ENCODE measurements around the gene C1GALT1.
"Not testable (repeated sequence)": the region's sequence is repeated elsewhere in the genome, so short reads cannot be mapped to it uniquely, and the experiment has no call there.

C1GALT1 gene

GRCh38 chr7:7146837-7147236, 35.5 kb upstream of the C1GALT1 start:
- DNase-seq (ENCODE audit: low read depth), result no peak
- TF ChIP-seq CTCF (conservative IDR thresholded peaks at IDR 0.05; ENCODE audit: low read depth, low read length), result no peak
- no peak overlapping the region for H3K4me3 ChIP-seq (ENCODE audit: low read length)

- TF ChIP-seq CTCF (conservative IDR thresholded peaks at IDR 0.05; ENCODE audit: low read depth, low read length), result no peak
- H3K4me3 ChIP-seq (ENCODE audit: low read length), result no peak overlapping the region
- peak; percentile 65 for DNase-seq (ENCODE audit: low read depth)
These were observed 33.4 kb upstream of the C1GALT1 start for GRCh38 chr7:7148798-7149481.

GRCh38 chr7:7151285-7151684, 31.1 kb upstream of the C1GALT1 start:
- no peak for DNase-seq (ENCODE audit: low read depth)
- no peak for TF ChIP-seq CTCF (conservative IDR thresholded peaks at IDR 0.05; ENCODE audit: low read depth, low read length)

GRCh38 chr7:7151865-7152264, 30.5 kb upstream of the C1GALT1 start:
- no peak for TF ChIP-seq CTCF (conservative IDR thresholded peaks at IDR 0.05; ENCODE audit: low read depth, low read length)
- DNase-seq (ENCODE audit: low read depth), result no peak
- H3K4me3 ChIP-seq (ENCODE audit: low read length), result no peak overlapping the region

More at GRCh38 chr7:7151285-7151684, 31.1 kb upstream of the C1GALT1 start:
- H3K4me3 ChIP-seq (ENCODE audit: low read length), result no peak overlapping the region

GRCh38 chr7:7152315-7152714, 30.0 kb upstream of the C1GALT1 start:
- DNase-seq (ENCODE audit: low read depth), result no peak
- no peak overlapping the region for H3K4me3 ChIP-seq (ENCODE audit: low read length)
- no peak for TF ChIP-seq CTCF (conservative IDR thresholded peaks at IDR 0.05; ENCODE audit: low read depth, low read length)

GRCh38 chr7:7154355-7154754, 28.0 kb upstream of the C1GALT1 start:
- not testable (repeated sequence) for H3K4me3 ChIP-seq (ENCODE audit: low read length); DNase-seq (ENCODE audit: low read depth)

GRCh38 chr7:7156663-7157062, 25.7 kb upstream of the C1GALT1 start:
- no peak overlapping the region for H3K4me3 ChIP-seq (ENCODE audit: low read length)
- no peak for TF ChIP-seq CTCF (conservative IDR thresholded peaks at IDR 0.05; ENCODE audit: low read depth, low read length)
- no peak for DNase-seq (ENCODE audit: low read depth)

Measured in retinal pigment epithelial cell (primary cell).